GM12878 (cell line): ENCODE results near the gene FLT3LG. TPM values are rescaled to one million over a fixed set of nuclear protein-coding genes. Genes with fewer than 3 reads are reported as not detected.

ENCODE experiments used
- ATAC-seq: fragments of 200-7000 bp; cut with Tn5 transposase; 3 replicates; pipeline ENCODE4 v1.9.1; 2020; ENCODE audit warnings: mild to moderate bottlenecking, moderate library complexity
- BruUV-seq: library from RNA; stranded (reverse); fragments of 400-500 nt; replicated peaks from 2 replicates; lab custom pipeline; 2021; lab: Mats Ljungman, UMichigan
- CTCF ChIA-PET: fragments of 300-600 bp; sonication (Branson Sonifier 250); formaldehyde crosslinking; extraction: SDS; loops from one replicate; lab custom pipeline; 2021; ENCODE audit warnings: inconsistent platforms; lab: Yijun Ruan, JAX
- POLR2A ChIA-PET: fragments of 350-600 bp; formaldehyde crosslinking; extraction: SDS; loops from one replicate; lab custom pipeline; 2021; ENCODE audit warnings: inconsistent platforms; lab: Charles Lee
- RAD21 ChIA-PET: fragments of 300-600 bp; sonication (Branson Sonifier 250); formaldehyde crosslinking; loops from one replicate; lab custom pipeline; 2023; ENCODE audit warnings: antibody characterized with exemption; ENCODE audit not compliant: unreplicated experiment; lab: Charles Lee
- SMC1A ChIA-PET: fragments of 300-600 bp; sonication (Branson Sonifier 250); formaldehyde crosslinking; loops from one replicate; lab custom pipeline; 2023; ENCODE audit not compliant: unreplicated experiment, uncharacterized antibody; lab: Charles Lee
- DNase-seq: peaks from one replicate; pipeline ENCODE4 v3.0.0-alpha.2; 2011; ENCODE audit warnings: low read depth, low spot score
- FAIRE-seq: peaks from 3 replicates; lab custom pipeline; 2011; peaks lifted over from hg19 to GRCh38; lab: Jason Lieb, UNC
- H2AFZ ChIP-seq: 2 replicates; pipeline ENCODE4 v1.6.0; 2011; ENCODE audit warnings: low read depth, low read length, control low read depth; ENCODE audit not compliant: control insufficient read depth
- H3K27ac ChIP-seq: 2 replicates; pipeline ENCODE4 v1.5.1; 2011; ENCODE audit warnings: control low read depth; ENCODE audit not compliant: control insufficient read depth, insufficient read depth
- H3K27me3 ChIP-seq, 2 experiments: replicated peaks in 1 of 2; 2 replicates each; pipeline versions ENCODE4 v1.6.0 to v1.6.1; 2011; ENCODE audit warnings: low read length in 1 of 2; ENCODE audit not compliant: control insufficient read depth in 2 of 2, insufficient read depth in 2 of 2
- H3K36me3 ChIP-seq, 2 experiments: 2 replicates each; pipeline ENCODE4 v1.5.1; 2011; ENCODE audit warnings: low read length in 1 of 2; ENCODE audit not compliant: control insufficient read depth in 2 of 2, insufficient read depth in 2 of 2
- H3K4me1 ChIP-seq: 2 replicates; pipeline ENCODE4 v1.6.1; 2011; ENCODE audit warnings: mild to moderate bottlenecking, low read length, moderate library complexity, mixed read lengths; ENCODE audit not compliant: control insufficient read depth, insufficient read depth
- H3K4me2 ChIP-seq: 2 replicates; pipeline ENCODE4 v1.6.0; 2011; ENCODE audit warnings: control low read depth; ENCODE audit not compliant: control insufficient read depth, insufficient read depth
- H3K4me3 ChIP-seq: fragments of 200-600 bp; sonication (generic); 2 replicates; pipeline ENCODE4 v1.5.1; 2016
- H3K79me2 ChIP-seq: 2 replicates; pipeline ENCODE4 v1.6.0; 2011; ENCODE audit warnings: low read length; ENCODE audit not compliant: control insufficient read depth, insufficient read depth
- H3K9ac ChIP-seq: 2 replicates; pipeline ENCODE4 v1.8.0; 2011; ENCODE audit warnings: low read length, control low read depth, mixed read lengths; ENCODE audit not compliant: control insufficient read depth, insufficient read depth
- H3K9me3 ChIP-seq: replicated peaks from 3 replicates; pipeline ENCODE4 v1.5.1; 2011; ENCODE audit warnings: mild to moderate bottlenecking, low read length; ENCODE audit not compliant: control insufficient read depth, insufficient read depth
- H4K20me1 ChIP-seq: 2 replicates; pipeline ENCODE4 v1.6.0; 2011; ENCODE audit not compliant: control insufficient read depth, insufficient read depth
- IKZF2 ChIP-seq, 2 experiments: fragments of 450-650 bp; IDR thresholded peaks; 2 replicates each; pipeline ENCODE4 v1.6.1; 2017; ENCODE audit warnings: mild to moderate bottlenecking in 2 of 2, moderate library complexity in 2 of 2
- PRDM15 ChIP-seq: fragments of 450-650 bp; formaldehyde crosslinking; IDR thresholded peaks from 2 replicates; pipeline ENCODE4 v1.4.0; 2020; ENCODE audit warnings: mild to moderate bottlenecking, moderate library complexity
- RB1 ChIP-seq: fragments of 450-650 bp; formaldehyde crosslinking; IDR thresholded peaks from 2 replicates; pipeline ENCODE4 v1.6.1; 2017; ENCODE audit warnings: mild to moderate bottlenecking, borderline replicate concordance
- ZBTB40 ChIP-seq: fragments of 450-650 bp; IDR thresholded peaks from 2 replicates; pipeline ENCODE4 v1.6.1; 2016; ENCODE audit warnings: mild to moderate bottlenecking, moderate library complexity, borderline replicate concordance
- WGBS: methylation state at CpG from one replicate; pipeline ENCODE4 v1.1.6; 2016; ENCODE audit warnings: low lambda C conversion rate; ENCODE audit not compliant: insufficient replicate concordance, insufficient coverage; ENCODE audit errors: missing lambda C conversion rate; 5-methylcytosine and 5-hydroxymethylcytosine counted together
- in situ Hi-C: fragments of 300-500 bp; cut with MboI; formaldehyde crosslinking; loops from 9 replicates; pipeline ENCODE4 v1.14.3; 2018; ENCODE audit warnings: mixed read lengths
- intact Hi-C: fragments of 100-400 bp; cut with micrococcal nuclease; formaldehyde crosslinking; loops from one replicate; pipeline ENCODE4 v1.14.2; 2022; ENCODE audit not compliant: unreplicated experiment
- polyA plus RNA-seq, 11 experiments: library from polyadenylated mRNA; depleted of rRNA in 4 of 11; unstranded in 6 of 11; stranded (reverse) in 5 of 11; fragments of >200 nt; fragmentation: Nextera tagmentation in 4 of 11; fragmentation: Illumina TruSeq in 1 of 11; extraction: Ambion mirVana in 4 of 11; extraction: Trizol in 1 of 11; gene quantifications; 1 replicate in 1 of 11; 2 replicates in 10 of 11; pipeline versions ENCODE4 v1.2.1 to v1.2.3, GENCODE V29; 2011 to 2016; ENCODE audit warnings: inconsistent platforms in 2 of 11, missing spikeins in 2 of 11, low read depth in 1 of 11
- total RNA-seq, 4 experiments: library from RNA; depleted of rRNA in 3 of 4; stranded (reverse); fragments of >200 nt in 3 of 4; fragmentation: Illumina TruSeq in 1 of 4; extraction: Trizol in 1 of 4; gene quantifications; 2 replicates each; pipeline versions ENCODE4 v1.2.1 to v1.2.3, GENCODE V29; 2013 to 2021
- TF ChIP-seq, protein P1 (sequence below): fragments of 450-650 bp; IDR thresholded peaks from 2 replicates; pipeline ENCODE4 v1.6.1; 2018; ENCODE audit warnings: mild to moderate bottlenecking, low read depth, moderate library complexity; ENCODE audit not compliant: partially characterized antibody
- TF ChIP-seq, protein P2 (sequence below): fragments of 450-650 bp; IDR thresholded peaks from 2 replicates; pipeline ENCODE4 v1.6.1; 2017; ENCODE audit warnings: mild to moderate bottlenecking, low read depth, inconsistent platforms; ENCODE audit not compliant: poor library complexity, severe bottlenecking

The FLT3LG gene
- total and polyA plus RNA-seq, 10 of the 15 experiments (the other 5 are each of a cell fraction or from before 2014, with no cell fraction given) = 0.68 to 13.1 (median 4.3) TPM

DNA sequence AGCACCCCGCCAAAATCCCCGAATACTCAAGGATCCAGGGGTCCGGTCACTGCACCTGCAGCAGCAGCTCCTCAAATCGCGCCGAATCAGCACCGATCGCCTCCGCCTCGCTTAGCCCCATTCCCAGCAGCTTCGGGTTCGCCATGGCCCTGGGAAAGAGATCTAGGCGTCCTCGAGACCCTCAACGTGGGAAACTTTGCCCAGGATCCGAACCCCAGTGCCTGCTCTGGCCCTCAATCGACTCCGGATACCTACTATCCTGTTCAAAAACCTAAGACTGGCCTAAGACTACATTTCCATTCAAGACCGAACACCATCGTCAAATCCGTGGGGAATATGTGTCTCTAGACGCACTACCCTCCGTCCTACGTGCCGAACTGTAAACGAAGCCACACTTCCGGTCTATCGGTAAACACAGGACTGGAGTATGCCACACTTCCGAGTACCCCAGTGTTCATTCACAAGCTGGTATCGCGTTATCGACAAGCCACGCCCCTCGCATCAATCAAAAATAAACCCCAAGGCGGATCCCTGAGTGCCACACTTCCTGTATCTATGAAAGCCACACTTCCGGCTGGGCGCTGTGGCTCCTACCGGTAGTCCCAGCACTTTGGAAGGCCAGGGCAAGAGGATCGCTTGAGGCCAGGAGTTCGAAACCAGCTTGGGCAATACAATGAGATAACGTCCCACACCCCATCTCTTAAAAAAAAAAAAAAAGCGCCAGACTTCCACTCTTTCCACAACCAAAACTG, 22.4 kb upstream of the FLT3LG start, which contains the start of gene PIH1D1:
Gene PIH1D1, minus strand, starts transcription at position 385 of the 752 bp plus-strand sequence. Its CDS starts 240 bp downstream, at position 145.
- 1% methylated on average over 42 of the region's 42 CpGs for WGBS
- POLR2A ChIA-PET = interaction anchor here (0.5 to 6.1 kb wide), 24 partner anchors 9 to 537 kb away, joined by 3 to 81 read pairs (median 4); partner anchors contain the start of genes FLT3LG, NOSIP, PRRG2 and RPS11
- RAD21 ChIA-PET = interaction anchor here (0.6 to 9.0 kb wide), 7 partner anchors 9 to 225 kb away, joined by 3 to 90 read pairs (median 3); partner anchors contain the start of genes PRMT1 and RPS11
- DNase-seq (peak; percentile 99), ATAC-seq (peak; percentile 77), FAIRE-seq (peak; percentile 100)
- in situ Hi-C loops (no loop called here), intact Hi-C loops (loop anchor here (1.0 to 5.0 kb wide), 3 partner anchors 19 to 119 kb away; partner anchors contain the start of gene RPL13A)
- BruUV-seq = TSS peak; percentile 90
- H3K4me3 ChIP-seq = peak within 1 kb of the TSS; percentile 85
- H3K4me1 ChIP-seq = peaks cover 12% of the 10 kb centered on the region
- no peaks in the 10 kb centered on the region; the same call in 1 of the 2 replicates for H4K20me1 ChIP-seq
- H3K79me2 ChIP-seq = peaks cover 32% of the 10 kb centered on the region
- peak within 1 kb of the TSS; percentile 98 for H3K4me2 ChIP-seq
- peak within 1 kb of the TSS; percentile 94 for H2AFZ ChIP-seq
- peak within 1 kb of the TSS; percentile 100 for H3K27ac ChIP-seq
- SMC1A ChIA-PET = interaction anchor here (0.8 to 9.0 kb wide), 6 partner anchors 18 to 128 kb away, joined by 3 to 53 read pairs (median 6); partner anchors contain the start of gene FLT3LG
- H3K27me3 ChIP-seq = no peaks in the 10 kb centered on the region
- H3K9me3 ChIP-seq = no peaks in the 10 kb centered on the region
- CTCF ChIA-PET = interaction anchor here (0.9 to 5.1 kb wide), 9 partner anchors 8 to 487 kb away, joined by 3 to 46 read pairs (median 5); partner anchors contain the start of gene FLT3LG
- H3K36me3 ChIP-seq = peaks cover 2 to 6% of the 10 kb centered on the region in 2 experiments; a peak in 3 of 4 replicates
- peak within 1 kb of the TSS; percentile 100 for H3K9ac ChIP-seq
- peak; percentile 96 for TF ChIP-seq ZBTB40
- TF ChIP-seq, protein P1, sequence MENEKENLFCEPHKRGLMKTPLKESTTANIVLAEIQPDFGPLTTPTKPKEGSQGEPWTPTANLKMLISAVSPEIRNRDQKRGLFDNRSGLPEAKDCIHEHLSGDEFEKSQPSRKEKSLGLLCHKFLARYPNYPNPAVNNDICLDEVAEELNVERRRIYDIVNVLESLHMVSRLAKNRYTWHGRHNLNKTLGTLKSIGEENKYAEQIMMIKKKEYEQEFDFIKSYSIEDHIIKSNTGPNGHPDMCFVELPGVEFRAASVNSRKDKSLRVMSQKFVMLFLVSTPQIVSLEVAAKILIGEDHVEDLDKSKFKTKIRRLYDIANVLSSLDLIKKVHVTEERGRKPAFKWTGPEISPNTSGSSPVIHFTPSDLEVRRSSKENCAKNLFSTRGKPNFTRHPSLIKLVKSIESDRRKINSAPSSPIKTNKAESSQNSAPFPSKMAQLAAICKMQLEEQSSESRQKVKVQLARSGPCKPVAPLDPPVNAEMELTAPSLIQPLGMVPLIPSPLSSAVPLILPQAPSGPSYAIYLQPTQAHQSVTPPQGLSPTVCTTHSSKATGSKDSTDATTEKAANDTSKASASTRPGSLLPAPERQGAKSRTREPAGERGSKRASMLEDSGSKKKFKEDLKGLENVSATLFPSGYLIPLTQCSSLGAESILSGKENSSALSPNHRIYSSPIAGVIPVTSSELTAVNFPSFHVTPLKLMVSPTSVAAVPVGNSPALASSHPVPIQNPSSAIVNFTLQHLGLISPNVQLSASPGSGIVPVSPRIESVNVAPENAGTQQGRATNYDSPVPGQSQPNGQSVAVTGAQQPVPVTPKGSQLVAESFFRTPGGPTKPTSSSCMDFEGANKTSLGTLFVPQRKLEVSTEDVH = peak; percentile 54
- TF ChIP-seq PRDM15 (CRISPR knock-in tag) = no peak
- TF ChIP-seq RB1 = no peak; the same call in 1 of the 2 replicates
- TF ChIP-seq, protein P2, sequence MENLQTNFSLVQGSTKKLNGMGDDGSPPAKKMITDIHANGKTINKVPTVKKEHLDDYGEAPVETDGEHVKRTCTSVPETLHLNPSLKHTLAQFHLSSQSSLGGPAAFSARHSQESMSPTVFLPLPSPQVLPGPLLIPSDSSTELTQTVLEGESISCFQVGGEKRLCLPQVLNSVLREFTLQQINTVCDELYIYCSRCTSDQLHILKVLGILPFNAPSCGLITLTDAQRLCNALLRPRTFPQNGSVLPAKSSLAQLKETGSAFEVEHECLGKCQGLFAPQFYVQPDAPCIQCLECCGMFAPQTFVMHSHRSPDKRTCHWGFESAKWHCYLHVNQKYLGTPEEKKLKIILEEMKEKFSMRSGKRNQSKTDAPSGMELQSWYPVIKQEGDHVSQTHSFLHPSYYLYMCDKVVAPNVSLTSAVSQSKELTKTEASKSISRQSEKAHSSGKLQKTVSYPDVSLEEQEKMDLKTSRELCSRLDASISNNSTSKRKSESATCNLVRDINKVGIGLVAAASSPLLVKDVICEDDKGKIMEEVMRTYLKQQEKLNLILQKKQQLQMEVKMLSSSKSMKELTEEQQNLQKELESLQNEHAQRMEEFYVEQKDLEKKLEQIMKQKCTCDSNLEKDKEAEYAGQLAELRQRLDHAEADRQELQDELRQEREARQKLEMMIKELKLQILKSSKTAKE = no peak
- peak in 1 of 2 experiments; percentile 20; a peak in 1 of 4 replicates for TF ChIP-seq IKZF2 (IDR thresholded peaks at IDR 0.05)
